ENCODE measurements around the gene C12orf42. TPM values are rescaled to one million over a fixed set of nuclear protein-coding genes. Genes with fewer than 3 reads are reported as not detected.

Gene C12orf42
- polyA plus RNA-seq (ENCODE audit: insufficient read length), result not detected
- long read RNA-seq, donor 1, result 0 reads
- long read RNA-seq, donor 2, result 0 reads
- long read RNA-seq, donor 3, result 0 reads
- long read RNA-seq, donor 4, result 0 reads
- long read RNA-seq, donor 5, result 0 reads
- long read RNA-seq, donor 6, result 0 reads
- long read RNA-seq, donor 7, result 0 reads
- long read RNA-seq, donor 8, result 0 reads

DNA sequence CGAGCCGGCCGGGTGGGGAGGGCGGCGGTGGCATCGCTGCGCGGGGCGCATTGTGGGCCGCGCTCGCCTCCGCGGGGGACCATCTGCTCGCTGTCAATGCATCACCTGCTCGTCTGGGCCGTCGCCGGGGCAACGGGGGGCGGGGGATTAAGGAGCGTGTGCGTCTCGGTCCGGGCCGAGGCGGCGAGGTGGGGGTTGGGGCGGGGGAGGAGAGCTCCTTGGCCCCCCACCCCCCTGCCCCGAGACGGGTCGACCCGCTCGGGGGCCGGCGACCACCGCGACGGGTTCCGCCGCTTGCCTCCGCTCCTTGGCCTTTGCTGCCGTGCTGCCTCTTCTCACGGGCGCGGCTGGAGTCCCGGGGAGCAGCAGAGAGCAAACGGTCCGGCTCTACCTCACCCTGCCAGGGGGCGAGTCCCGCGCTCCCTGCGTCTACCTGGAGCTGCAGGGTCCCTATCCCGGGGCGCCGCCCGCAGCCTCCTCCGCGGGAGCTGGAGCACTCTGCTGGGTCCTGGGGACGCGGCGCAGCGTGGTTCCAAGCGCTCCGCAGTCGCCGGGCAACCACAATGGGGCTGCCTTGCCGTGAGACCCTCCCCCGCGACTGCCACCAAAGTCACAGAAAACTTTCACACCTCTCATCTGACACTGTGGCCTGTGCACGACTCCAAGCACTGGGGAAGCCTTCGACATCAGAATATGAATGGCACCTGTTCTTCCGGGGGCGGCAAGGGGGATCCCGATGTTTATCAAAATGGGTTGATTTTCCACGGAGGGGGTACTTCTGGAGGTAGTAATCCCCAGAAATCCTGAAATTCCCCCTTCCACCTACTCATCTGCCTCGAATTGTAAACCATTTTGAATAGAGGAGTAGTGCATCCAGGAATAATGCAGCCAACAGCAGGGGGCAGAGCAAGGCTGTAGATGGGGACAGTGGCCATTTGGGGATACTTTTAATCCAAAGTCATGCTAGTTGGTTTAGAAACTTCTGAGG is at the start of gene C12orf42:
Gene C12orf42, minus strand, starts transcription at position 500 of the 988 bp plus-strand sequence. CDS start 17,542 bp downstream, outside the sequence.
- DNase-seq, result peak; percentile 55

DNA sequence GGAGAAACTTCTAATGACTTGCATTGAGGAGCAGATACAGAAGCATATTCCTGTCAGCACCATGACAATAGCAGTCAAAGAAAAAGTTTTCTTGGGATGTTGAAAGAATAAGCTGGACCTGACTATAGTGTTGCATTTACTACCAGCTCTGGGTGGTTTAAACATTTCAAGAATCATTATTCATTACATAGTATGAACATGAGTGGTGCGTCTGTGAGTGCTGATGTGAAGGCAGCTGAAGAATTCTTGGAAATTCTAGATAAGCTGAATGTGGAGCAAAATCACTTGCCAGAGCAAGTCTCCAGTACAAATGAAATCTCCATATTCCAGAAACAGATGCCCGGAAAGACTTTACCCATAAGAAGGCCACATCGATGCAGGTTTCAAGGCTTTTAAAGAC is 46.3 kb upstream of the C12orf42 start:
- no peak for DNase-seq

DNA sequence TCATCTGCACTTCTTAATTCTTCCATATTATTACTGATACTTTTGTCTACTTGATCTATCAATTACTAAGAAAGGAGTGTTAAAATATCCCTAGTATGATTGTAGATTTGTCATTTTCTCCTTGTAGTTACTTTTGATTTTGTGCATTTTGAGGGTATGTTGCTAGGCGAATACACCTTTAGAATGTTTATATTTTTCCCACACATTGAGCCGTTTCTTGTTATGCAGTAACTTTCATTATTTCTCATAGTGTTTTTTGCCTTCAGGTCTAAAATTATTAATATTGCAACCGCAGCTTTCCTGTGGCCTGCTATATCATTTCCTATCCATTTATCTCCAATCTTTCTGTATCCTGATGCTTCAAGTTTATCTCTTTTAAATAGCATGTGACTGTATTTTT is 44.6 kb upstream of the C12orf42 start:
- DNase-seq, result no peak

DNA sequence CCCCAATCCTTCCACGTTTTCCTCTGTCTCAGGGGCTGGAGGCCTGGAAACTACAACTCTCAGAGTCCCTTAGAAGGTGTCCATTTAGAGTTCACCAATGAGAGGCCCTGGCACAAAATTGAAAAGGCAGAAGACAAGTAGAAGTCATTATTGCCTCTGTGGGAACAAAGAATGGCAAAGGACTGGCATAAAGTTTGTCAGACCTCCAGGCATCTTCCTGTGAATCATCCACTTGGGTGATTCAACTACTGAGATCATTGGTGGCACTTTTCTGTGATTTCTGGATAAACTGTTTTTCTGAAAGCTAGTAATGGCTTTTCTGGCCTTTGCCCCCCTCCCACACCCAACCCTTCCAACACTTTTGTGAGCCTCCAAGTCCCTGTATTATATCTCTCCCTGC is 42.6 kb upstream of the C12orf42 start:
- no peak for DNase-seq

DNA sequence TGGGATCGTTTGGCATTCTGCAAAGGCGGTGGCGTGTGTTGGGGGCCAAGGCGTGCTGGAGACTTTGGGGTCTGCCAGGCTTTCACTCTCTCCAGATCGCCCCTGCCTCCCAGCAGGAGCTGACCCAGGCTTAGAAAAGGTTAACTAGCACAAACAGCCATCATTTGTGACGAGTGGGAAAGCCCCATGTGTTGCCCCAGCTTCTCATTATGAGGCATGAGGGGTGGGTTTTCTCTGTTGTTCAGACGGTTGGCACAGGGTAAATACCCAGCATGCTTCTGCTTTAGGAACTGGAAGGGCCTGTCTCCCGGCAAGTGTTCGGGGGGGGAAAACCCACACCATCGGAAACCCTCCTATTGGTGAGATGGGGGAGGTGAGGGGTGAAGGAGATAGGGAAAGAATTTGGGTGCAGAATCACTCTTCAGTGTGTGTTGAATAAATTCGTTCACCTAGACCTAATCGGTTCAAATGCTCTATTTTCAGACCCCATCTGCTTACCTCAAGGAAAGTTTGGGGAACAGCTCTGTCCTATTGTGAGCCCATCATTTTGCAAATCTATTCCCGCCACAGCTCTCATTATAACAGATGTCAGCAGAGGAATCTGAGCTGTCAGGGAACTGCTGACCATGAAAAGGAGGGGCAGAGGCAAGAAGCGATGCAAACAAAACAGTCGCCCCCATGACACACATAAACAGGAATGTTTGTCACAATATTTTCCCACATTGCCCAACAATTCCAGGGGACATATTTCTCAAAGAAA is 34.7 kb upstream of the C12orf42 start:
- no peak for DNase-seq

DNA sequence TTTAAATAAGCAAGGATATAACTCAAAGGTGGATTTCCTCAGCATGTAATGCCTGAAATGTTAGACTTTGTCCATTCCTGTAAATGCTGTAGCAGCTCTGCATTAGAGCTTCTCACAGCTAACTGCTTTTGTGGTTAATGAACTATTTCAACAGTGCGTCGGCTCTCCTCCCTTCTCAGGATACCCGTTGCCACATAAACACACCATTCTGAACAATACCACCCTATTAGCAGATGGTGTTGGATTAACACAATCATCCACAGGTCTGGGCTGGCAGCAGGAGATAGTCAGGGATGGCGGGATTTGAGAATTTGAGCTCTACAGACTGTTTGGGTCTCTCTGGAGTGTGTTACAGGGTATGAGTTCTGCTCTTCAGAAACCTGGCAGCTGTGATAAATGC is 33.5 kb upstream of the C12orf42 start:
- peak; percentile 32 for DNase-seq

DNA sequence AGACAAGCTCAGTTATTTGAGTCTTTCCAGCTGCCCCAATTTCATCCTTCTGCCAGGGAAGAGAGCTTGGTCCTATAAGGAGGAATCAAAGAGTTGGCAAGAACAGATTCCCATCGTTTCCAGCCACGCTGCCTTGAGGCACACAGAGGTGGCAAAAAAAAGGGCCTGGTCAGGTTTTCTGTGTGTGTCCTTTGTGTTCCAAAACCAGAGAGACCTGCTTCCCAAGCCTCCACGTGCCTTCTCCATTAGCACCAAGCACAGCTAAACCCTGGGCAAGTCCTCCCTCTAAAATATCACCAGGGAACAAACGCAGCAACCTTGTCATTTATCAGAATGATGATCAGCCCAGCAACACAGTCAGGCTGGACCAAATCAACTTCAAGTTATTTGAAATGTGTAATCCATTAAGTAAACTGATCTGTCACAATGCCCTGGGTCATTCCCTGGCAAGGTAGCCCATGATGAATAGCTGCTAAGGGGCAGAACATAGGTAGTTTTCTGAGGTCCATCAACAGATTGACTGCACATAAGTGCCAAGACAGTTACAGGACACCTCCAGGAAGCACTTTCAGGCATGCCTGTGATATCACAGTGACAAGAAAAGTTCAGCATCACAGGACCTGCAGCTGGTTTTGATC is 28.6 kb upstream of the C12orf42 start:
- no peak for DNase-seq

DNA sequence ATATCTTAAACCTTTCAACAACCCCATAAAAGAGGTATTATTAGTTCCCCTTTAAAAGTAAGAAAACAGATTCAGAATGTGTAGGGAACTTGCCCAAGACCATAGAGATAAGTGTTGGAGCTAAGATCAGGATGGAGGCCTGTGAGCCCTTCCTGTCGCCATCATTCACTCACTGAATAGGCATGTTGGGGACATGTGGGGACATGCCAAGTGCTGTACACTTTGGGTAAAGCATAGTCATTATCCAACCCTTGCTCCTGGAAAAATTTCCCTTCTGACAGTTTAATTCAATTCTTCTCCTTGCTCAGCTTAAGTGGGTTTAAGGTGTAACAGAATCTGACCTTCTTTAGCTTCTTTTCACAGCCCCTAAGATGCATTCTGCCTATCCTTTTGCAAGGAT is 28.0 kb upstream of the C12orf42 start:
- no peak for DNase-seq

DNA sequence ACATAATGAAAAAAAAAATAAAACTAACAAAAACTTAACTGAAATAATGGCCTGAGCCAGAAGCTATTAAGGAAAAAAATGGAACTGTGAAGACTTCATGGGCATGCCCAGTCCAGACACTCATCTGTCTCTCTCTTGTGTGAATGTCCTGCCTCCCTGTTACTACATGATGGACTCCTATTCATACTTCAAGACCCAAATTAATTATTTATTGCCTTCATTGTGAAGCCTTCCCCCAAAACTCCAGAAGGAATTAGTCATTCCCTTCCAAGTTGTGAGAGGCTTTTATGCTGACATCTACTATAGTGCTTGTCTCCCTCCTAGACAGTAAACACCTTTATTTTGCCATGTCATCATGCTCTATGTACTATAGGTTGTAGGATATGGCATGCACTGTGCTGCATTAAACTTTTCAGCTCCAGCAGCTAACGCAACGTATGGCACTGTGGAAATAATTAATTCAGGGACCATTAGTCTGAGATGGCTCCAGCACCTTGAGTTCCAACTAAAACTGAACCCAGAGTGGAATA is 25.0 kb upstream of the C12orf42 start:
- no peak for DNase-seq

DNA sequence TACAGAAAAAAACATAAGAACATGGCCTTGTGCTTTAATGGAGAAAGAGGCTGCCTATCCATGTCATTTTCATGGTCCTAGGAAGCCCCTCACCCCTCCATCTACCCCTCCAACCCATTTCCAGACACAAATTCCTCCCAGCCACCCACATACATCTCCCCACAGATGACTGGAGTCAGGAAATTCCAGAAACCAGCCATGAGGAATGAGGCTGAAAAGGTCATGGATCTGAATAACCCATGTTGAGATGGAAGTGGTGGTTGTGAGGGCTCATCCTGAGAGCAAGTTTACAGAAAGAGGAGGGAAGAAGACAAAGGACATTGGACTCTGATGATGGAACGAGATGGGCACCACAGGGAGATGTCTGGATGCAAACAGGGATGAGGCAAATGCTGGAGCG is 23.9 kb upstream of the C12orf42 start:
- DNase-seq, result no peak

DNA sequence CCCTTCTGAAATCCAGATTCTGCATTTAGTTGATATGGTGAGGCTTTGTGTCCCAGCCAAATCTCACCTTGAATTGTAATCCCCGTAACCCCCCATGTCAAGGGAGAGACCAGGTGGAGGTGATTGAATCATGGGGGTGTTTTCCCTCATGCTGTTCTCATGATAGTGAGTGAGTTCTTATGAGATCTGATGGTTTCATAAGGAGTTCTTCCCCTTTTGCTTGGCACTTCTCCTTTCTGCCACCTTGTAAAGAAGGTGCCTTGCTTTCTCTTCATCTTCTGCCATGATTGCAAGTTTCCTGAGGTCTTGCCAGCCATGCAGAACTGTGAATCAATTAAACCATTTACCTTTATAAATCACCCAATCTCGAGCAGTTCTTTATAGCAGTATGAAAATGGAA is 23.1 kb upstream of the C12orf42 start:
- DNase-seq, result no peak

DNA sequence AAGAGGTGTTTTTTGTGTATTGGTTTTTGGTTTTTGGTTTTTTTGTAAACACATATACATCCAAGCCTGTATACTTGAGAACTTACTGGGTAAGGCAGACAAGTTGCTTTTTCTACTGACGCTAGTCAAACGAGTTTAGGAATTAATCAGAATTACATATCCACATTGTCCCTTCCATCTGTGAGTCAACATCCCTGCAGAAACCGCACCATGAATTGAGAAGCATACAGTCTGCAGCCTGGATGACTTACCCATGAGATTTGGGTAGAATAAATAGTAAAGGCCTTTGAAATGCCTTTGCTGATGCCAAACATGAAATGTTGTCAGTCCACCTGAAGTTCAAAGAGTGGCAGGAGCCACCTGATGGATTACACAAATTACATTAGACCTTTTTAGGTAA is 21.4 kb upstream of the C12orf42 start:
- DNase-seq, result no peak

DNA sequence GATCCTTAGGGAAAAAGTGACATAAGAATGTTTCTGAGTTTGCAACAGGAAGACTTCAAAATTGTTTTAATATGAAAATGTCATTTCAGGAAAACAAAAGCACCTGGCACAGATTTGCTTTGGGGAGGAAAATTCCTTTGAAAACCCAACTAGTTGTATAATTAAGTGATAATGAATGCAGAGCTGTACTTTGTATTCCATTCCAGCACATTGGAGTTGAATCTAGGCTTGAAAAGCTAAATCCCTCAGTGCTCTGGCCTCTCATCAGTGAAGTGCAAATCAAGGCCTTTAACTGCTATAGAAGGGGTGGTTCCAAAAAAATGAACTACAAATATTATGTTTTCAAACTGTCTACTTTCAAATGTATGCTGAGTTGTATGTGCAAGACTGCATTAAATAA is 19.6 kb upstream of the C12orf42 start:
- DNase-seq, result no peak

DNA sequence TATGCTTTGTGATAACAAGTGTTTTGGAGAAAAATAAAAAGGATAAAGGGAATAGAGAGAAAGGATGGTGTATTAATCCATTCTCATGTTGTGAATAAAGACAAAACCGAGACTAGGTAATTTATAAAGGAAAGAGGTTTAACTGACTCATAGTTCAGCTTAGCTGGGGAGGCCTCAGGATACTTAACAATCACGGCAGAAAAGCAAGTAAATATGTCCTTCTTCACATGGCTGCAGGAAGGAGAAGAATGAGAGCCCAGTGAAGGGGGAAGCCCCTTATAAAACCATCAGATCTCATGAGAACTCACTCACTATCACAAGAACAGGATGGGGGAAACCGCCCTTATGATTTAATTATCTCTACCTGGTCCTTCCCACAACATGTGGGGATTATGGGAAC is 18.1 kb upstream of the C12orf42 start:
- DNase-seq, result no peak

DNA sequence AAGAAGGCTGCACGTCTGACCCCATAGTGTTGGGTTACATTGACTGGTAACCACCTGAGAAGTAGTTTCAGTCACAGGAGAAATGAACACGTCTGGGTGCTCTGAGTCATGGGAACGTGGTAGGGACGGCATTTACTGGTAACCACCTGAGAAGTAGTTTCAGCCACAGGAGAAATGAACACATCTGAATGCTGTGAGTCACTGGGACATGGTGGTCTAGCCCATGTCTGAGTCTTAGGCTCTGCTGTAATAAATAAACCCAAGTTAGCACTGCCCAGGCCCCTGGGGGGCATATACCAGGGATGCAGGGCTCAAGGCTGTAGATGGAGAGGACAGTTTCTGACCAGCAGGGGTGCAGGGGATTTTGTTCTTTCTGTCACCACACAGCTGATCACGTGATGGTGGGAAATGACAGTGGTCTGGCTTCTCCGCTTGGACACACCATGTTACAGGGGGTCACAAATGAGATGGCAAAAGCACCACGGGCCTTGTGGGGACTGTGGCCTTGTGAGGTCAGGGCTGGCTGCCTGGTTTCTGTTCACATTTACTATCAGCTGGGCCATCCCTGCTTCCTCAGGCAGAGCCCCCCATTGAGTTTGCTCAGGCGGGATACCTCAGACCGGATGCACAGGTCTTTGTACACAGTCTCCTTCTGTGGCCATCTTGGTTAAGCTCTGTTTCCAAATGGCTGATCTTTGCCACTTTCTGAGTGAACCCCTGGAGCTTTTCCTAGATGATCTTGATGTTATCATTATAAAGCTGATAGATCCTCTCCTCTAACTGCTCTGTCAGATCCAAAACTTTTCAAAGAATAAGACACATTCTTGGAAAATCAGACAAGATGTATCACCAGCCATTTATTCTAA is 9.8 kb upstream of the C12orf42 start:
- no peak for DNase-seq

DNA sequence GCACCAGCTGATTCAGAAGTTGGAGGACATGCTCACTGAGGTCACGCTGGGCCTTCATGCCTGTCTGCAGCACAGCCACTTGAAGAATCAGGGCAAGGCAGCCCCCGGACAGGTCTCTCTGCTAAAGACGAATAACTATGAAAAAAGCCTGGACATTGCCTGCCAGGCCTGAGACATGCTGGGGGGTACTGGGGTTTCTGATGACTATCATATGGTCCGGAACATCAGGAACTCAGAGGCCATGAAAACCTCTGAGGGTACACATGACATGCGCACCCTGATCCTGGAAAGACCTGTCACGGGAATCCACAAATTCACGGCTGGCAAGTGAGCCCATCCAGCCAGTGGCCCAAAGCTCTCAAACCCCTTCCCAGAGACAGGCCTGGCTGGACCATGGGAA is 8.8 kb upstream of the C12orf42 start:
- no peak for DNase-seq

DNA sequence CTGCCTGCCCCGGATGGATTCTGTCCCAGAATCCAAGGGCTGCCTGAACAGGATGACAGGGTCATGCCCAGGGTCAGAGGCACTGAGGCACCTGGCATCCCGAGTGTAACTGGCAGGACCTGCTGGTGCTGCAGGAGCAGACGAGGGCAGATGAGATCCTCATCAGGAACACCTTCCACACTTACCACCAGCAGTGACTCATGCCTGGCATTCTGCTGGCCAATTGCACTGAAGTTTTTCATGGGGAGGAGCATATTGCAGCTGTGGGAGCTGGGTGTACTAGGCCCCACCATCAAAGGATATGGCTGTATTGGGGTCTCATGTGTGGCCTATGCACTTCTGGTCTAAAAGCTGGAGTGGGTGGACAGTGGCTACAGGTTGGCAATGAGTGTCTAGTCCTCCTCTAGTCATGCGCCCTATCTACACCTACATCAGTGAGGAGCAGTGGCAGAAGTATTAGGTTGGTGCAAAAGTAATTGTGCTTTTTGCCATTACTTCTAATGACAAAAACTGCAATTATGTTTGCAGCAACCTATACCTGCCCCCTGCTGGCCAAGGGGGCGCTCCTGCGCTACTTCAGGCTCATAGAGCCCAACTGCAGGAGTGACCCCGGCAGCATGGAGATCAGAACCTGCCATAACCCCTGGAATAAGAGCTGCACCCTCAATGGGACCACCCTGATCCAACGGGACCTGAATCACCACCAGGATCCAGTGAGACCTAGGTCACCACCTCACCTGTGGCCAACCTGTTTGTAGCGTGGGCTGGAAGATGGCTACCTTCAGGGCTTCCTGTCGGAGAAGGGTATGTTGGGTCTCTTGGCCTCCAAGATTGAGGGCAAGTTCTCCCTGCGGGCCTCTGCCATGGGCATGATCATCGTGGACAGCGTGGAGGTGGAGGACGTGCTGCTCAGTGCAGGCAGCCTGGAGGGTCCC is 8.0 kb upstream of the C12orf42 start:
- no peak for DNase-seq

DNA sequence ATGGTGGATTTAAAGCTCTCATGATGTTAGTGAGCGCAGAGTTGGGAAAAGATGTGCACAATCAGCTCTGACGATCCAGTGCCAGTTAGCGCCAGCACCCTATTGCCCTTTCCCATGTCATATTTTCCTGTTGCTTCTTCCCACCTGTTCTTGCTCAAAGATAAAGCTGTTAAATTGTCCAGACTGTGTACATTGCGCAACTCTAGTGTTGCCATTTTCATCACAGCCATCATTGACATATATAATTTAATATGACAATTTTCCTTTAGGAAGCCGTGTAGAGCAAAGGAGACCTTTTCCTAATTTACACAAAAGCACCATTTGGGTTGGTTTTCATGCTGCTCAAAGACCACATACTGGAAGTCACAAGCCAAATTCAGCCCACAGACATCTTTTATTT is 5.7 kb upstream of the C12orf42 start:
- no peak for DNase-seq

DNA sequence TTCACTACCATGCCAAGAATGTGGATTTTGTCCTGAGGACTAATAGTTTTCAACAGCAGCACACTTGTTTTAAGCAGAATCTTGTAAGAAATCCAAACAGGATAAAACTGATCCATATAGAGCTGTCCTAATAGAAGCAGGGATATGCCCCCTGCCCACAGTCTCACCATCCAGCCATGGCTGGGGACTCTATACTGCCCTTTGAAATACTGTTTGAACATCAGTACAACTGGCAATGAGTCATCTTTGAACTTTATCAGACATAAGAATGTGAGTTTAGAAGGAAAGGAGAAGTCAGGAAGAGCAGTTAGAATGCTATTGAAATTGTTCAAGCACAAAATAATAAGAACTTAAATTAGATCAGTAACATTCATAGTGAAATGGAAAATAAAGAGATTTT is 3.8 kb upstream of the C12orf42 start:
- no peak for DNase-seq

DNA sequence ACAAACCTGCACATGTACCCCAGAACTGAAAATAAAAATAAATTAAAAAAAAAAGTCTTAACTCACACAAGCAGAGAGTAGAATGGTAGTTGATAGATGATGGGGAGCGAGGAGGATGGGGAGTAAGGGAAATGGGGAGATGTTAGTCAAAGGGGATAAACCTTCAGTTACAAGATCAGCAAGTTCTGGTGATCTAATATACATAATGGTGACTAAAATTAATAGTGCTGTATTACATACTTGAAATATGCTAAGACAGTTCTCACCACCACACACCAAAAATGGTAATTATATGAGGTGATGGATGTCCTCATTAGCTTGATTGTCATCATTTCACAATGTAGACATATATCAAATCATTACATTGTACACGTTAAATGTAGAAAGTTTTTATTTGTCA is 3.2 kb upstream of the C12orf42 start:
- DNase-seq, result no peak

Data from left kidney (tissue), 8 donors.